ENCODE measurements around the gene ROPN1B.
"Not testable (repeated sequence)": the region's sequence is repeated elsewhere in the genome, so short reads cannot be mapped to it uniquely, and the experiment has no call there.

The ROPN1B gene

DNA sequence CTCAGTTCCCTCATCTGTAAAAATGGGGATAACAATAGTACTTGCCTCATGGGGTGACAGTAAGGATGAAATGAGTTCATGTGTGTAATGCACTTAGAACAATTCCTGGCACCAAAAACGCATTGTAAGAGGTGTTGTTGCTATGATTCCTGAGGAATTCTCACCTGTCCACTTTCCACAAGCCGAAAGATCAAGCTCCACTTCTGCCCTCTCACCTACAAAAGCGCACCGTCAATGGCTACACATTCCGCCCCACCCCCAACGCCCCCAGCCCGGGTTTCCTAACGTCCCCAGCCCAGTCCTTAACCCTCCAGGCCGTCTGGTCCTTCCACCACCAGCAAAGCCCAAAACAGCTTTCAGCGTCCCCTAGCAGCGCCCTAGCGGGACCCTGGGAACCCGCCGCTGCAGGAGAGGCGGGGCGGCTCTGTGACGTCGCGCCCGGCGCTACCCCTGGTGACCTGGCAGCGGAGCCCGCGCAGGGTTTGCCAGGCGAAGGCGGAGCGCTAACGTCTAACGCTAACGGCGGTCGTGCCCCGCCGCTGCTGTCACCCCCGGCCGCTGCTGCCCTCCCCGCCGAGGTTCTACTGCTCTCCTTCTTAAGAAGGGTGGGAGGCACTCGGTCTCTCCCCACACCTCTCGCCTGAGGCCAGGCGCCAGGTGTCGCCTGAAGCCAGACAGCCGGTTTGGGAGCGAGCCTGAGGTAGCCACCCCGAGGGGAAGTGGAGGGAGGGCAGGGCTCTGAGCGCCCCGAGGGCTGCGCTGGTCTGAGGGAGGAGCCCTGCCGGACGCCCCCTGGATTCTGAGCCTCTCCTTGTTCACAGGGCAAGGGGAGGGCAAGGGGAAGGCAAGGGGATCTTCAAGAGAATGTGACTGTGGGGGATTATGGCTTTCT is at the start of gene ROPN1B:
TSS of gene ROPN1B (plus strand) at position 478 of the 892 bp plus-strand sequence. CDS start 2,877 bp downstream, outside the sequence.
- not testable (repeated sequence) for DNase-seq (ENCODE audit: low read depth in 3 of 3)

DNA sequence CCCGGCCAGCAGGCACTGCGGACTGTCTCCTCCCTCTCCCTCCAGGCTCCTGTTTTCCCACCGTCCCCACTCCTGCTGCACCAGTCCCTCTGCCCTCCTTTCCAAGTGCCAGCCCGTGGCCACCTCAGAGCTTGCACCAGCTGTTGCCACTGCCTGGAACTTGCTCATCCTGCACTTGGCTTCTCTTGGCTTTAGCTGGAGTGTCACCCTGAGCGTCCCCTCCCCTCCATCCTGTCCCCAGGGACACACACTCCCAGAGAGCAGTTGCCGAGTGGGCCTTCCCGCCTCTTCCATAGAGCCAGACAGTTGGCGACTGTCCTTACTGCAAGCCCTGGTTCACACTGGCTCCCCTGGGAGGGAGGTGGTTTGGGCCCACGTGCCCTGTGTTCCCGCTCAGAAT is 48.8 kb upstream of the ROPN1B start:
- not testable (repeated sequence) for DNase-seq (ENCODE audit: low read depth in 3 of 3)

DNA sequence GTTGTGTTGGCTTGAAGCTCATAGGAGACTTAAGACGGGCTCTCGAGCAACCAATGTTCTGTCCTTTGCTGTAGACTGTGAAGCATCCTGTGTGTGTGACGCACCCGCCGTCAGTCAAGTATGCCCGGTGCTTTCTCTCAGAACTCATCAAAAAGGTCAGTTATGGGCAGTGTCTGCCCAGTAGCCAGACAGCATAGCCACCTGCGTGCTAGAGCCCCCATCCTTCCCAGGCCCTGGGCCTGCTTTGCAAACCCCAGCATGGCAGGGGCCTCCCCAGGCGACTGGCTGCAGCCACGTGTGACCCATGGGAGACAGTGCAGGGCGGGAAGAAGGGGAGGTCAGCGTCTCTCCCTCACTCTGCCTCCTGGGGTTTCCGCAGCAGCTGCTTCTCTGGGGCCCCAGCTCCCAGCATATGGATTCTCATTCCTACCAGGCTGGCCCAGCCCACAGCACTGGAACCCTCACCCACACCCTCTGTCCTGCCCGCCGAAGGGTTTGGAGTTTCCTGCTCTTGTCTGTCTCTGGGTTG is 48.2 kb upstream of the ROPN1B start:
- not testable (repeated sequence) for DNase-seq (ENCODE audit: low read depth in 3 of 3)

DNA sequence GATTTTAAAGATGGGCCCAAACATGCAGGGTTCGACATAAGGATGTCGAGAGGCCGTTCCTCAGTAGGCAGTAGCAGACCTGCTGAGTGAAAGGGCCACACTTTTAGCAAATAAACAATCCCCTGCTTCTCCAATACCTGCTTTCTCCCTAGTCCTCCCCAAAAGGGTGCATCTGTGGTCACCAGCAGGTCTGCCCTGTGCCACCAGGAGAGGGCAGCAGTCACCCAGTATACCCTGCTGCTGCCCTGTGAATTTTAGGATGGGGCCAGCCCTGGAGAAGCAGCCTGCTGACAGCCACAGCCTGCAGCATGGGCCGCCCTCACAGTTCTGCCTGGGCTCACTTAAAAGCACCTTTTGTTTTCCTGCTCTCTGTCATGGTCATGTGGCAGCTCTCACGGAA is 47.3 kb upstream of the ROPN1B start:
- peak in 2 of 3 experiments; percentile 17 to 42 for DNase-seq (ENCODE audit: low read depth in 3 of 3)

DNA sequence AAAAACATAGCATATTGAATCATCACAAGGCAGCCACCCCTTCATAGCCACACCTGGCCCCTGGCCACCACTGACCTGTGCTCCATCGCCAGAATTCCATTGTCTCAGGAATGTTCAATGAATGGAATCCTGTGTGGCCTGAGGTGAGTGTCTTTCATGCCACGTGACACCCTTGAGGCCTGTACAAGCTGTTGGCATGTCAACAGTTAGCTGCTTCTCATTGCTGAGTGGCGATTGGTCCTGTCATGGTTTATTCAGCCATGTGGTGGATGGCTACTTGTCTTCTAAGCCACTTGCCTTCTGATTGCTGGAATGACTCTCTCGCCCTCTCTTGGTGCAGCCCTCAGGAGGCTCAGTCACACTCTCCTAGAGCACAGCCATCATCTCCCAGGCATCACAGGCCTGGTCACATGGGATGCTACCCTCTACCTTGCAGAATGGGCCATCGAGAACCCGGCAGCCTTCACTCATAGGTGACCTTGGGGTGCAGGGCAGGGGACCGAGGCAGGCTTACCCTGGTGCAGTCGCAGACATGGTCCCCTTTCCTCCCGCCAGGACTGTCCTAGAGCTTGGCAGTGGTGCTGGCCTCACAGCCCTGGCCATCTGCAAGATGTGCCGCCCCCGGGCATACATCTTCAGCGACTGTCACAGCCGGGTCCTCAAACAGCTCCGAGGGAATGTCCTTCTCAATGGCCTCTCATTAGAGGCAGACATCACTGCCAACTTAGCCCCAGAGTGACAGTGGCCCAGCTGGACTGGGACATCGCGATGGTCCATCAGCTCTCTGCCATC is 45.5 kb upstream of the ROPN1B start:
- DNase-seq (ENCODE audit: low read depth in 3 of 3) = not testable (repeated sequence)

DNA sequence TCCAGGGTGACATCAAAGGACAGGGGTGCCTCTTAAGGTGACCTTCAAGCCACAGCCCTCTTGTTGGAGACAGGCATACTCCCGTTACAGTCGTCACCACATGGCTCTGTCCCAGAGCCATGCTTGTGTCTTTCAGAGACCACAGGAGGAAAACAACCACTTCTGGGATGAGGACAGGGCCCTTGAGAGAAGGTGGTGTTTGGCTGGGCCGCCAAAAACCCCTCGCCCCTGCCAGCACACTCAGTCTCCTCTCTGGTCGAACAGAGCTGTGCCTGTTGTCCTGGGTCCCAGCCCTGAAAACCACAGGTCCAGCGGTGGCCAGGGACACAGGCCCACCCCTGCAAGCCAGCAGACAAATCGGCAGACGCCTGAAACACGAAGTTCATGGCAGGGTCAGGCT is 44.7 kb upstream of the ROPN1B start:
- not testable (repeated sequence) for DNase-seq (ENCODE audit: low read depth in 3 of 3)

- DNase-seq (ENCODE audit: low read depth in 3 of 3) = not testable (repeated sequence)
Measured at GRCh38 chr3:125925727-125926126, 43.3 kb upstream of the ROPN1B start.

GRCh38 chr3:125928771-125929545 is 40.0 kb upstream of the ROPN1B start:
- DNase-seq (ENCODE audit: low read depth in 3 of 3) = peak; percentile 31 to 71 (median 47)

DNA sequence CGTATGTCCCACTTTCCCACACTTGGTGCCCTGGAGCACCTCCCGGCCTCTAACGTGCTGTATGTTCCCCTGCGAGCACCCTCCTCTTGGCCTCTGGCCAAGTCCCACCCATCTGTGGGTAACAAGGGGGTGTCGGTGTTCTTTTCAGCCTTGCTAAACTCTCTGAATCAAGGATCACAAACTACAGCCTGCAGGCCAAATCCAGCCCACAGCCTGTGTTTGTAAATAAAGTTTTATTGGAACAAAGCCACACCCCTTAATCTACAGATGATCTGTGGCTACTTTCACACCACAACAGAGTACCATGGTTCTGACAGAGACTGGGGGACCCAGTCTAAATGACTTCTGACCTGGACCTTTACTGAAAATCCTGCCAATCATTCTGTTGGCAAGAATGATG is 39.2 kb upstream of the ROPN1B start:
- not testable (repeated sequence) for DNase-seq (ENCODE audit: low read depth in 3 of 3)

GRCh38 chr3:125931355-125931880 is 37.6 kb upstream of the ROPN1B start:
- not testable (repeated sequence) for DNase-seq (ENCODE audit: low read depth in 3 of 3)

- DNase-seq (ENCODE audit: low read depth in 3 of 3) = not testable (repeated sequence)
Measured at GRCh38 chr3:125933397-125934173, 35.4 kb upstream of the ROPN1B start.

- DNase-seq (ENCODE audit: low read depth in 3 of 3) = not testable (repeated sequence)
Measured at GRCh38 chr3:125935252-125935874, 33.6 kb upstream of the ROPN1B start.

- not testable (repeated sequence) for DNase-seq (ENCODE audit: low read depth in 3 of 3)
Measured at GRCh38 chr3:125936210-125936815, 32.7 kb upstream of the ROPN1B start.

GRCh38 chr3:125936891-125937290 is 32.1 kb upstream of the ROPN1B start:
- not testable (repeated sequence) for DNase-seq (ENCODE audit: low read depth in 3 of 3)

GRCh38 chr3:125947806-125948205 is 21.2 kb upstream of the ROPN1B start:
- not testable (repeated sequence) for DNase-seq (ENCODE audit: low read depth in 3 of 3)

DNA sequence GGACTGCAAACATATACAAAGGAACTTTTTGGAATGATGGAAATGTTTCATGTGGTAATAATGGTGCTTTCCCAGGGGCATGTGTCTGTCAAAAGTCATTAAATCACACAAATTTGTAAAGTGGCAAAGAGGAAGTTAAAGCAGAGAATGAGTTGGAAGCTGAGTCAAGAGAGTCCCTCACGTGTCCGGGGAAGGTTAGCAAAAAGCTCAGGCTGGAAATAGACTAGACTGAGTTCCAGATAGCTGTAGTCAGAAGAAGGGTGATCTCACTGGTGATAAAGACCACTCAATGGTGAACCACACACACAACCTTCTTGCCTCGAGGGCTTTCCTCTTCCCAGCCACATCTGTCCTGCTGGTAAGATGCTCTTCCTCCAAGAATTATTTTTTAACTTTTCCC is 20.1 kb upstream of the ROPN1B start:
- DNase-seq (ENCODE audit: low read depth in 3 of 3) = not testable (repeated sequence)

DNA sequence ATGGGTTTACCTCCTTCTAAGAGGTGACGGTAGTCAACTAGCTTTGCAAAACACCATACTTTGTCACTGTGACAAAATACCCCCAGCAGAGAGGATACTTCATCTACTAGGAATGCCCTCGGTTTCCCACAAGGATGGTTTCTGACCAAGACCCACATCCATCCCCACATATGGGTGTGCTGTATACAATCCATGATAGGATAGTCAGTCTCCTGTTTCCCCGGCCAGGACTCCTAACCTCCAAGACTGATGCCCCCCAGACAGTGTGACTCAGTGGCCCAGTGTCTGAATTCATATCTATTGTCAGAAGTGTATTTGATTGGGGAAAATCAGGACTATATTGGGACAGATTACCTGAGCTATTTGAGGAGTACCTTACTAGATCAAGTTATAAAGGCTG is 17.8 kb upstream of the ROPN1B start:
- DNase-seq (ENCODE audit: low read depth in 3 of 3) = not testable (repeated sequence)

- not testable (repeated sequence) for DNase-seq (ENCODE audit: low read depth in 3 of 3)
Measured at GRCh38 chr3:125957020-125957419, 12.0 kb upstream of the ROPN1B start.
